GM12878 (cell line): ENCODE measurements around the gene KICS2. TPM values are rescaled to one million over a fixed set of nuclear protein-coding genes. Genes with fewer than 3 reads are reported as not detected.

Experiments used
- ATAC-seq: fragments of 200-7000 bp; cut with Tn5 transposase; 3 replicates; pipeline ENCODE4 v1.9.1; 2020; ENCODE audit warnings: mild to moderate bottlenecking, moderate library complexity
- BruUV-seq: library from RNA; stranded (reverse); fragments of 400-500 nt; replicated peaks from 2 replicates; lab custom pipeline; 2021; lab: Mats Ljungman, UMichigan
- CTCF ChIA-PET: fragments of 300-600 bp; sonication (Branson Sonifier 250); formaldehyde crosslinking; extraction: SDS; loops from one replicate; lab custom pipeline; 2021; ENCODE audit warnings: inconsistent platforms; lab: Yijun Ruan, JAX
- POLR2A ChIA-PET: fragments of 350-600 bp; formaldehyde crosslinking; extraction: SDS; loops from one replicate; lab custom pipeline; 2021; ENCODE audit warnings: inconsistent platforms; lab: Charles Lee
- RAD21 ChIA-PET: fragments of 300-600 bp; sonication (Branson Sonifier 250); formaldehyde crosslinking; loops from one replicate; lab custom pipeline; 2023; ENCODE audit warnings: antibody characterized with exemption; ENCODE audit not compliant: unreplicated experiment; lab: Charles Lee
- SMC1A ChIA-PET: fragments of 300-600 bp; sonication (Branson Sonifier 250); formaldehyde crosslinking; loops from one replicate; lab custom pipeline; 2023; ENCODE audit not compliant: unreplicated experiment, uncharacterized antibody; lab: Charles Lee
- DNase-seq: peaks from one replicate; pipeline ENCODE4 v3.0.0-alpha.2; 2011; ENCODE audit warnings: low read depth, low spot score
- FAIRE-seq: peaks from 3 replicates; lab custom pipeline; 2011; peaks lifted over from hg19 to GRCh38; lab: Jason Lieb, UNC
- H2AFZ ChIP-seq: 2 replicates; pipeline ENCODE4 v1.6.0; 2011; ENCODE audit warnings: low read depth, low read length, control low read depth; ENCODE audit not compliant: control insufficient read depth
- H3K27ac ChIP-seq: 2 replicates; pipeline ENCODE4 v1.5.1; 2011; ENCODE audit warnings: control low read depth; ENCODE audit not compliant: control insufficient read depth, insufficient read depth
- H3K27me3 ChIP-seq, 2 experiments: replicated peaks in 1 of 2; 2 replicates each; pipeline versions ENCODE4 v1.6.0 to v1.6.1; 2011; ENCODE audit warnings: low read length in 1 of 2; ENCODE audit not compliant: control insufficient read depth in 2 of 2, insufficient read depth in 2 of 2
- H3K36me3 ChIP-seq, 2 experiments: 2 replicates each; pipeline ENCODE4 v1.5.1; 2011; ENCODE audit warnings: low read length in 1 of 2; ENCODE audit not compliant: control insufficient read depth in 2 of 2, insufficient read depth in 2 of 2
- H3K4me1 ChIP-seq: 2 replicates; pipeline ENCODE4 v1.6.1; 2011; ENCODE audit warnings: mild to moderate bottlenecking, low read length, moderate library complexity, mixed read lengths; ENCODE audit not compliant: control insufficient read depth, insufficient read depth
- H3K4me2 ChIP-seq: 2 replicates; pipeline ENCODE4 v1.6.0; 2011; ENCODE audit warnings: control low read depth; ENCODE audit not compliant: control insufficient read depth, insufficient read depth
- H3K4me3 ChIP-seq: fragments of 200-600 bp; sonication (generic); 2 replicates; pipeline ENCODE4 v1.5.1; 2016
- H3K79me2 ChIP-seq: 2 replicates; pipeline ENCODE4 v1.6.0; 2011; ENCODE audit warnings: low read length; ENCODE audit not compliant: control insufficient read depth, insufficient read depth
- H3K9ac ChIP-seq: 2 replicates; pipeline ENCODE4 v1.8.0; 2011; ENCODE audit warnings: low read length, control low read depth, mixed read lengths; ENCODE audit not compliant: control insufficient read depth, insufficient read depth
- H3K9me3 ChIP-seq: replicated peaks from 3 replicates; pipeline ENCODE4 v1.5.1; 2011; ENCODE audit warnings: mild to moderate bottlenecking, low read length; ENCODE audit not compliant: control insufficient read depth, insufficient read depth
- H4K20me1 ChIP-seq: 2 replicates; pipeline ENCODE4 v1.6.0; 2011; ENCODE audit not compliant: control insufficient read depth, insufficient read depth
- ATF7 ChIP-seq: fragments of 450-650 bp; IDR thresholded peaks from 2 replicates; pipeline ENCODE4 v1.6.1; 2016; ENCODE audit warnings: low read depth, mild to moderate bottlenecking
- CBX5 ChIP-seq: sonication (generic); IDR thresholded peaks from 2 replicates; pipeline ENCODE4 v1.6.1; 2016; ENCODE audit warnings: low read depth, moderate library complexity, mild to moderate bottlenecking, inconsistent platforms
- FOXM1 ChIP-seq: IDR thresholded peaks from 2 replicates; pipeline ENCODE4 v1.6.1; 2012; ENCODE audit warnings: low read depth, mild to moderate bottlenecking, inconsistent platforms, low read length, moderate library complexity
- JUND ChIP-seq: IDR thresholded peaks from 2 replicates; pipeline ENCODE4 v1.6.1; 2012; ENCODE audit warnings: low read depth, mild to moderate bottlenecking, low read length, improper control_type of control experiment, moderate library complexity
- NBN ChIP-seq: fragments of 450-650 bp; IDR thresholded peaks from 2 replicates; pipeline ENCODE4 v1.6.1; 2016
- RELA ChIP-seq: fragments of 450-650 bp; IDR thresholded peaks from 2 replicates; pipeline ENCODE4 v1.8.0; 2014; ENCODE audit warnings: borderline replicate concordance; ENCODE audit not compliant: partially characterized antibody
- TAF1 ChIP-seq: IDR thresholded peaks from 2 replicates; pipeline ENCODE4 v1.6.1; 2011; ENCODE audit warnings: mild to moderate bottlenecking, low read depth, low read length, borderline replicate concordance
- WGBS: methylation state at CpG from one replicate; pipeline ENCODE4 v1.1.6; 2016; ENCODE audit warnings: low lambda C conversion rate; ENCODE audit not compliant: insufficient replicate concordance, insufficient coverage; ENCODE audit errors: missing lambda C conversion rate; 5-methylcytosine and 5-hydroxymethylcytosine counted together
- in situ Hi-C: fragments of 300-500 bp; cut with MboI; formaldehyde crosslinking; loops from 9 replicates; pipeline ENCODE4 v1.14.3; 2018; ENCODE audit warnings: mixed read lengths
- intact Hi-C: fragments of 100-400 bp; cut with micrococcal nuclease; formaldehyde crosslinking; loops from one replicate; pipeline ENCODE4 v1.14.2; 2022; ENCODE audit not compliant: unreplicated experiment
- polyA plus RNA-seq, 11 experiments: library from polyadenylated mRNA; depleted of rRNA in 4 of 11; unstranded in 6 of 11; stranded (reverse) in 5 of 11; fragments of >200 nt; fragmentation: Nextera tagmentation in 4 of 11; fragmentation: Illumina TruSeq in 1 of 11; extraction: Ambion mirVana in 4 of 11; extraction: Trizol in 1 of 11; gene quantifications; 1 replicate in 1 of 11; 2 replicates in 10 of 11; pipeline versions ENCODE4 v1.2.1 to v1.2.3, GENCODE V29; 2011 to 2016; ENCODE audit warnings: inconsistent platforms in 2 of 11, missing spikeins in 2 of 11, low read depth in 1 of 11
- total RNA-seq, 4 experiments: library from RNA; depleted of rRNA in 3 of 4; stranded (reverse); fragments of >200 nt in 3 of 4; fragmentation: Illumina TruSeq in 1 of 4; extraction: Trizol in 1 of 4; gene quantifications; 2 replicates each; pipeline versions ENCODE4 v1.2.1 to v1.2.3, GENCODE V29; 2013 to 2021
- TF ChIP-seq, protein P1 (sequence below): IDR thresholded peaks from 2 replicates; pipeline ENCODE4 v1.6.1; 2012; ENCODE audit warnings: low read length, inconsistent platforms
- TF ChIP-seq, protein P2 (sequence below): IDR thresholded peaks from 2 replicates; pipeline ENCODE4 v1.6.1; 2012; ENCODE audit warnings: low read depth, low read length, improper control_type of control experiment

Gene KICS2
- total and polyA plus RNA-seq, 10 of the 15 experiments (the other 5 are each of a cell fraction or from before 2014, with no cell fraction given) = 3.9 to 13.1 (median 9.5) TPM

DNA sequence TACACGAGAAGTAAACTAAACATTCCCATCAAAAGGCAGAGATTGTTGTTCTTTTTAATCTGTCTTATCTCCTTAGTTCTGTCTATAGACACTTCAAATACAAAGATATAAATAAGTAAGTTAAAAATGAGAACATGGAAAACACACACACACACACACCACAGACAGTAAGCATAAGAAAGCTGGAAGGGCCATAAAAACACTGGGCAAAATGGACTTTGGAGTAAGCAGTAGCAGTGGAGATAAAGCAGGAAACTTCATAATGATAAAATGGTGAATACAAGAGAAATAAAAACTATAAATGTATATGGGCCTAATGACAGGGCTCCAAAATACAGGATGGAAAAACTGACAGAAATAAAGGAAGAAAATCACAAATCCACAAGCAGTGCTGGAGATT, 32.6 kb downstream of the KICS2 start:
- in situ Hi-C loops = no loop called here
- RAD21 ChIA-PET = no interaction called here

DNA sequence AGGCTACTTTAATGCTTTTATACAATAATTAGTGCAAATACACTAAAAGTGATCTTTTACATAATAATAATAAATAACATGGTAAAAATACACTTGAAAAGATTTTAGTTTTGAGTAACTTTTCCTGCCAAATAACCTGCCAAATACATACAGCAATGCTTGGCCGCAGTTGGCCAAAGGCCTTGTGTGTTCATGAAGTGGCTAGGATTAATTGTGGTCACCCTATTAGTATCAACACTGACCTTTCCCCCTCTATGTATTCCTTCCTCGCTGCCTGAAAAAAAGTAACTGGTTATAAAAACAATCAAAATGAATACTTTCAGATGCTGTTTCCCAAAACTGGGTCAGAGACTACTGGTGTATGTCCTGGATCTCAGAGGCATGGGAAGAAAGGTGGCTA, 34.3 kb downstream of the KICS2 start:
- Histone ChIP-seq H3K27me3 (no peaks in the 10 kb centered on the region), H3K36me3 (no peaks in the 10 kb centered on the region), H3K9ac (no peak overlapping the region), H3K4me2 (no peak overlapping the region), H3K27ac (no peak overlapping the region), H2AFZ (no peak overlapping the region), H4K20me1 (no peaks in the 10 kb centered on the region), H3K4me3 (no peak overlapping the region), H3K79me2 (no peaks in the 10 kb centered on the region)
- no TSS peak for BruUV-seq
- POLR2A ChIA-PET = no interaction called here
- intact Hi-C loops = no loop called here
- RAD21 ChIA-PET = no interaction called here
- ATAC-seq (no peak), DNase-seq (no peak)
- in situ Hi-C loops = no loop called here
- WGBS = 65% methylated on average over 2 of the region's 2 CpGs
- CTCF ChIA-PET = no interaction called here
- SMC1A ChIA-PET = no interaction called here
- no peak for TF ChIP-seq NBN
- no peak for TF ChIP-seq RELA
- TF ChIP-seq, protein P1, sequence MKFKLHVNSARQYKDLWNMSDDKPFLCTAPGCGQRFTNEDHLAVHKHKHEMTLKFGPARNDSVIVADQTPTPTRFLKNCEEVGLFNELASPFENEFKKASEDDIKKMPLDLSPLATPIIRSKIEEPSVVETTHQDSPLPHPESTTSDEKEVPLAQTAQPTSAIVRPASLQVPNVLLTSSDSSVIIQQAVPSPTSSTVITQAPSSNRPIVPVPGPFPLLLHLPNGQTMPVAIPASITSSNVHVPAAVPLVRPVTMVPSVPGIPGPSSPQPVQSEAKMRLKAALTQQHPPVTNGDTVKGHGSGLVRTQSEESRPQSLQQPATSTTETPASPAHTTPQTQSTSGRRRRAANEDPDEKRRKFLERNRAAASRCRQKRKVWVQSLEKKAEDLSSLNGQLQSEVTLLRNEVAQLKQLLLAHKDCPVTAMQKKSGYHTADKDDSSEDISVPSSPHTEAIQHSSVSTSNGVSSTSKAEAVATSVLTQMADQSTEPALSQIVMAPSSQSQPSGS = no peak
- TF ChIP-seq, all 136 proteins: peak for 0
- Histone ChIP-seq H3K9me3 (no peaks in the 10 kb centered on the region), H3K4me1 (peaks cover 2% of the 10 kb centered on the region; the same call in 1 of the 2 replicates)
- no peak for FAIRE-seq

More for the DNA sequence above, 32.6 kb downstream of the KICS2 start:
- Histone ChIP-seq H3K4me3 (no peak overlapping the region), H3K36me3 (peaks cover 0 to 6% of the 10 kb centered on the region in 2 experiments; a peak in 2 of 4 replicates), H3K4me2 (no peak overlapping the region), H3K27me3 (no peaks in the 10 kb centered on the region), H4K20me1 (no peaks in the 10 kb centered on the region), H3K27ac (no peak overlapping the region), H3K9ac (no peak overlapping the region), H3K9me3 (no peaks in the 10 kb centered on the region), H2AFZ (no peak overlapping the region), H3K4me1 (peaks cover 10% of the 10 kb centered on the region; the same call in 1 of the 2 replicates), H3K79me2 (no peaks in the 10 kb centered on the region)
- ChIA-PET POLR2A (no interaction called here), SMC1A (no interaction called here), CTCF (no interaction called here)
- 100% methylated on average over 1 of the region's 1 CpG for WGBS
- DNase-seq (no peak), ATAC-seq (no peak), FAIRE-seq (no peak)
- intact Hi-C loops = no loop called here
- TF ChIP-seq JUND (no peak), ATF7 (no peak), CBX5 (no peak), TAF1 (no peak), FOXM1 (no peak)
- TF ChIP-seq, protein P2, sequence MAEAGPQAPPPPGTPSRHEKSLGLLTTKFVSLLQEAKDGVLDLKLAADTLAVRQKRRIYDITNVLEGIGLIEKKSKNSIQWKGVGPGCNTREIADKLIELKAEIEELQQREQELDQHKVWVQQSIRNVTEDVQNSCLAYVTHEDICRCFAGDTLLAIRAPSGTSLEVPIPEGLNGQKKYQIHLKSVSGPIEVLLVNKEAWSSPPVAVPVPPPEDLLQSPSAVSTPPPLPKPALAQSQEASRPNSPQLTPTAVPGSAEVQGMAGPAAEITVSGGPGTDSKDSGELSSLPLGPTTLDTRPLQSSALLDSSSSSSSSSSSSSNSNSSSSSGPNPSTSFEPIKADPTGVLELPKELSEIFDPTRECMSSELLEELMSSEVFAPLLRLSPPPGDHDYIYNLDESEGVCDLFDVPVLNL = no peak
- no TSS peak for BruUV-seq
